OCI-LY7 (cell line): ENCODE data around the gene SLC14A1. TPM values are rescaled to one million over a fixed set of nuclear protein-coding genes. Genes with fewer than 3 reads are reported as not detected.

ENCODE experiments used
- BruUV-seq: library from RNA; stranded (reverse); fragments of 400-500 nt; replicated peaks from 2 replicates; lab custom pipeline; 2021; lab: Mats Ljungman, UMichigan
- CTCF ChIA-PET: fragments of 300-600 bp; sonication (Branson Sonifier 250); formaldehyde crosslinking; loops from one replicate; lab custom pipeline; 2022; ENCODE audit warnings: antibody characterized with exemption; ENCODE audit not compliant: unreplicated experiment; lab: Charles Lee
- POLR2A ChIA-PET: fragments of 300-600 bp; sonication (Branson Sonifier 250); formaldehyde crosslinking; loops from one replicate; lab custom pipeline; 2022; ENCODE audit warnings: antibody characterized with exemption; lab: Charles Lee
- DNase-seq: peaks from one replicate; pipeline ENCODE4 v3.0.0-alpha.2; 2015; ENCODE audit warnings: low spot score
- H2AFZ ChIP-seq: fragments of 200-600 bp; sonication (generic), shearing (Covaris generic); 2 replicates; pipeline ENCODE4 v1.6.1; 2014; ENCODE audit warnings: mild to moderate bottlenecking, antibody characterized with exemption, low read length, moderate library complexity
- H3K27ac ChIP-seq: fragments of 200-600 bp; sonication (generic); 2 replicates; pipeline ENCODE4 v1.5.1; 2014; ENCODE audit warnings: mixed run types, low read depth, mild to moderate bottlenecking, moderate library complexity, low read length, inconsistent platforms; ENCODE audit not compliant: poor library complexity, severe bottlenecking
- H3K36me3 ChIP-seq: fragments of 200-600 bp; sonication (generic); 2 replicates; pipeline ENCODE4 v1.6.1; 2014; ENCODE audit warnings: mild to moderate bottlenecking, antibody characterized with exemption, low read length, moderate library complexity, mixed read lengths; ENCODE audit not compliant: insufficient read depth
- H3K4me1 ChIP-seq: fragments of 200-600 bp; sonication (generic); 2 replicates; pipeline ENCODE4 v1.5.1; 2014; ENCODE audit warnings: mild to moderate bottlenecking, low read length; ENCODE audit not compliant: insufficient read depth, poor library complexity, severe bottlenecking
- H3K4me2 ChIP-seq: fragments of 200-600 bp; sonication (generic); 2 replicates; pipeline ENCODE4 v1.6.1; 2014; ENCODE audit warnings: mild to moderate bottlenecking, low read length
- H3K4me3 ChIP-seq: fragments of 200-600 bp; sonication (generic); 2 replicates; pipeline ENCODE4 v1.5.1; 2014; ENCODE audit warnings: mild to moderate bottlenecking, low read depth, low read length; ENCODE audit not compliant: poor library complexity, severe bottlenecking
- H3K79me2 ChIP-seq: fragments of 200-600 bp; sonication (generic); 2 replicates; pipeline ENCODE4 v1.6.1; 2016; ENCODE audit warnings: low read depth, mild to moderate bottlenecking, low read length, moderate library complexity, mixed read lengths; ENCODE audit not compliant: insufficient read depth
- H3K9me2 ChIP-seq: fragments of 200-600 bp; sonication (generic); 2 replicates; pipeline ENCODE4 v1.6.1; 2016; ENCODE audit warnings: mild to moderate bottlenecking, low read length, mixed read lengths; ENCODE audit not compliant: insufficient read depth
- H3K9me3 ChIP-seq: fragments of 200-600 bp; sonication (generic); 2 replicates; pipeline ENCODE4 v1.6.1; 2014; ENCODE audit warnings: mild to moderate bottlenecking, mixed run types, low read length, mixed read lengths
- H4K20me1 ChIP-seq: fragments of 200-600 bp; sonication (generic); 2 replicates; pipeline ENCODE4 v1.6.1; 2014; ENCODE audit warnings: mild to moderate bottlenecking, antibody characterized with exemption, low read length, moderate library complexity, mixed read lengths; ENCODE audit not compliant: insufficient read depth
- EZH2phosphoT487 ChIP-seq: fragments of 200-600 bp; sonication (generic); IDR thresholded peaks from 2 replicates; pipeline ENCODE4 v1.6.1; 2018; ENCODE audit warnings: low read depth, borderline replicate concordance, mild to moderate bottlenecking, mixed run types, antibody characterized with exemption, low read length, moderate library complexity, mixed read lengths
- intact Hi-C: fragments of 100-400 bp; cut with micrococcal nuclease; formaldehyde crosslinking; loops from one replicate; pipeline ENCODE4 v1.10.0; 2022; ENCODE audit not compliant: unreplicated experiment
- total RNA-seq, 2 experiments: library from RNA; depleted of rRNA in 1 of 2; stranded (reverse); fragments of >200 nt in 1 of 2; shearing (Covaris generic) in 1 of 2; gene quantifications; 2 replicates each; pipeline ENCODE4 v1.2.3, GENCODE V29; 2014 to 2022
- TF ChIP-seq, protein P1 (sequence below): fragments of 200-600 bp; sonication (generic); conservative IDR thresholded peaks from 2 replicates; pipeline ENCODE4 v1.5.1; 2014; ENCODE audit warnings: mild to moderate bottlenecking, antibody characterized with exemption, low read length, moderate library complexity, mixed read lengths

Gene SLC14A1
- total RNA-seq, 2 experiments from 2014 or later: 0.06 TPM; not detected in 1

- BruUV-seq: no TSS peak
- ChIA-PET CTCF (no interaction called here), POLR2A (interaction anchor here (0.5 kb wide), 1 partner anchor 42 kb away, joined by 3 read pairs; no protein-coding TSS in a partner anchor)
- intact Hi-C loops: no loop called here
- Histone ChIP-seq H3K9me3 (no peaks in the 10 kb centered on the region), H3K36me3 (no peaks in the 10 kb centered on the region), H3K27ac (no peak overlapping the region), H3K4me1 (no peaks in the 10 kb centered on the region), H2AFZ (no peak overlapping the region), H4K20me1 (no peaks in the 10 kb centered on the region), H3K9me2 (no peaks in the 10 kb centered on the region), H3K4me2 (no peak overlapping the region), H3K4me3 (no peak overlapping the region), H3K79me2 (no peaks in the 10 kb centered on the region)
- DNase-seq: no peak
- TF ChIP-seq, protein P1, sequence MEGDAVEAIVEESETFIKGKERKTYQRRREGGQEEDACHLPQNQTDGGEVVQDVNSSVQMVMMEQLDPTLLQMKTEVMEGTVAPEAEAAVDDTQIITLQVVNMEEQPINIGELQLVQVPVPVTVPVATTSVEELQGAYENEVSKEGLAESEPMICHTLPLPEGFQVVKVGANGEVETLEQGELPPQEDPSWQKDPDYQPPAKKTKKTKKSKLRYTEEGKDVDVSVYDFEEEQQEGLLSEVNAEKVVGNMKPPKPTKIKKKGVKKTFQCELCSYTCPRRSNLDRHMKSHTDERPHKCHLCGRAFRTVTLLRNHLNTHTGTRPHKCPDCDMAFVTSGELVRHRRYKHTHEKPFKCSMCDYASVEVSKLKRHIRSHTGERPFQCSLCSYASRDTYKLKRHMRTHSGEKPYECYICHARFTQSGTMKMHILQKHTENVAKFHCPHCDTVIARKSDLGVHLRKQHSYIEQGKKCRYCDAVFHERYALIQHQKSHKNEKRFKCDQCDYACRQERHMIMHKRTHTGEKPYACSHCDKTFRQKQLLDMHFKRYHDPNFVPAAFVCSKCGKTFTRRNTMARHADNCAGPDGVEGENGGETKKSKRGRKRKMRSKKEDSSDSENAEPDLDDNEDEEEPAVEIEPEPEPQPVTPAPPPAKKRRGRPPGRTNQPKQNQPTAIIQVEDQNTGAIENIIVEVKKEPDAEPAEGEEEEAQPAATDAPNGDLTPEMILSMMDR: no peak
- no peak for TF ChIP-seq EZH2phosphoT487
These were observed 36.6 kb downstream of the SLC14A1 start for GRCh38 chr18:45760462-45761036.

DNA sequence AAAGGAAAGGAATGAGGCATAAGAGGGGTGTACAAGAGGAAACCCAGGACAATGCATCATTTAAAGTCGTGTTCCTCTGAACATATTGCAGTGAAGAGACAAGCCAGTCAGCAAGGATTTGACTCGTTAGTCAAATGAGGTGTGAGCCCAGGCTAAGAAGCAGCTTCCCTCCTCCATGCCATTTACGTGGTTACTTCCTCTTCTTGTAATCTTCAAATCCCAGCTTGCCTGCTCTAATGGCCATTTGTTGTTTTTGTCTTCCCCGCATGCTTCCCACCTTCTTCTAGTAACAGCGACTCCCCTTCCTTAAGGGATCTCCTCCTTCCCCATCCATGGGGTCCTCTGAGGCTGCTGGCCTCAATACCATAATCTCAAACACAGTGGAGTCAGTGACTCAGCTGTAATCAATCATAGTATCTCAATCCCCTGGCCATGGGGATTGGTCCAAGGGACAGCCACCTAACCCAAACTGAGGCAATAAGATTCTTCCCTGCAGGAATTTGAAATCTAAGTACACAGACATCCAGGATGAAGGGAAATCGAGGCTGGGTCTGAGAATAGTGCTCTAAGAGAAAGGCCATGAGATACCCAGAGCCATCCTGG, 37.6 kb downstream of the SLC14A1 start:
- ChIA-PET POLR2A (interaction anchor here (0.5 kb wide), 1 partner anchor 39 kb away, joined by 3 read pairs; no protein-coding TSS in a partner anchor), CTCF (no interaction called here)
- BruUV-seq: no TSS peak
- Histone ChIP-seq H3K9me2 (no peaks in the 10 kb centered on the region), H3K27ac (no peak overlapping the region), H3K9me3 (no peaks in the 10 kb centered on the region), H3K4me1 (no peaks in the 10 kb centered on the region), H3K79me2 (no peaks in the 10 kb centered on the region), H2AFZ (no peak overlapping the region), H3K4me3 (no peak overlapping the region), H3K36me3 (no peaks in the 10 kb centered on the region), H3K4me2 (no peak overlapping the region), H4K20me1 (no peaks in the 10 kb centered on the region)
- intact Hi-C loops: no loop called here
- no peak for TF ChIP-seq EZH2phosphoT487
- TF ChIP-seq, protein P1: no peak
- no peak for DNase-seq
